Colonic mucosa (tissue), 4 donors: Measurements from ENCODE around the gene RIMS1. TPM values are rescaled to one million over a fixed set of nuclear protein-coding genes. Genes with fewer than 3 reads are reported as not detected.

Source experiments
- DNase-seq: peaks from one replicate; pipeline ENCODE4 v3.0.0-alpha.2; 2020
- H3K27ac ChIP-seq: fragments of 200-600 bp; one replicate; pipeline ENCODE4 v1.8.0; 2021
- H3K27me3 ChIP-seq: fragments of 200-600 bp; one replicate; pipeline ENCODE4 v1.8.0; 2021
- H3K36me3 ChIP-seq: fragments of 200-600 bp; one replicate; pipeline ENCODE4 v1.8.0; 2021
- H3K4me1 ChIP-seq: fragments of 200-600 bp; one replicate; pipeline ENCODE4 v1.8.0; 2021; ENCODE audit warnings: mild to moderate bottlenecking
- H3K4me3 ChIP-seq: fragments of 200-600 bp; one replicate; pipeline ENCODE4 v1.8.0; 2021
- H3K9ac ChIP-seq, 2 donors: one replicate each; pipeline ENCODE4 v1.7.0; 2013; ENCODE audit warnings: control low read depth in 2 of 2, low read depth in 2 of 2, low read length in 2 of 2
- H3K9me3 ChIP-seq: fragments of 200-600 bp; one replicate; pipeline ENCODE4 v1.8.0; 2021
- CTCF ChIP-seq: fragments of 200-600 bp; IDR thresholded peaks from one replicate; pipeline ENCODE4 v1.8.0; 2022; ENCODE audit warnings: antibody characterized with exemption, mild to moderate bottlenecking
- intact Hi-C: fragments of 100-400 bp; cut with DNase I; formaldehyde crosslinking; loops from one replicate; pipeline ENCODE4 v1.14.1; 2022
- total RNA-seq, 2 donors: library from RNA; stranded (reverse); fragmentation: NEBNext Ultra II Directional in 1 of 2; extraction: Animal tissue kit (Norgen Biotek cat#: 25700) in 1 of 2; gene quantifications; one replicate each; pipeline ENCODE4 v1.2.1, GENCODE V29; 2021
- donor health status: healthy.
- donor health status: DM: no; HTN: no; CAD: no.
- donor health status: DM: no; HTN: no; CAD: no.

The RIMS1 gene
- total RNA-seq, 2 donors from 2014 or later = 0.17 to 0.56 TPM

GRCh38 chr6:72260489-72260888 is 374.1 kb downstream of the RIMS1 start:
- no peak overlapping the region for H3K27ac ChIP-seq
- H3K27me3 ChIP-seq = no peaks in the 10 kb centered on the region
- intact Hi-C loops = no loop called here
- no peak overlapping the region for H3K4me3 ChIP-seq
- no peak for DNase-seq
- H3K36me3 ChIP-seq = no peaks in the 10 kb centered on the region
- no peak for TF ChIP-seq CTCF
- H3K4me1 ChIP-seq = no peaks in the 10 kb centered on the region
- H3K9me3 ChIP-seq = no peaks in the 10 kb centered on the region
- no peak overlapping the region for H3K9ac ChIP-seq

- DNase-seq = no peak
- Histone ChIP-seq H3K27me3 (no peaks in the 10 kb centered on the region), H3K27ac (no peak overlapping the region), H3K4me3 (no peak overlapping the region), H3K9me3 (no peaks in the 10 kb centered on the region), H3K9ac (no peak overlapping the region), H3K4me1 (no peaks in the 10 kb centered on the region), H3K36me3 (no peaks in the 10 kb centered on the region)
- TF ChIP-seq CTCF = no peak
- intact Hi-C loops = no loop called here
These were observed 375.2 kb downstream of the RIMS1 start for GRCh38 chr6:72261554-72261953.

- Histone ChIP-seq H3K36me3 (no peaks in the 10 kb centered on the region), H3K9me3 (no peaks in the 10 kb centered on the region), H3K27ac (no peak overlapping the region), H3K4me1 (no peaks in the 10 kb centered on the region), H3K4me3 (no peak overlapping the region), H3K9ac (no peak overlapping the region), H3K27me3 (no peaks in the 10 kb centered on the region)
- no peak for DNase-seq
- TF ChIP-seq CTCF = no peak
- intact Hi-C loops = no loop called here
These were observed 375.9 kb downstream of the RIMS1 start for GRCh38 chr6:72262254-72262653.

GRCh38 chr6:72267470-72267869 is 381.1 kb downstream of the RIMS1 start:
- H3K27ac ChIP-seq = no peak overlapping the region
- H3K27me3 ChIP-seq = no peaks in the 10 kb centered on the region
- H3K4me1 ChIP-seq = no peaks in the 10 kb centered on the region
- H3K36me3 ChIP-seq = no peaks in the 10 kb centered on the region
- TF ChIP-seq CTCF = no peak
- no peaks in the 10 kb centered on the region for H3K9me3 ChIP-seq
- intact Hi-C loops = no loop called here
- no peak overlapping the region for H3K9ac ChIP-seq
- no peak overlapping the region for H3K4me3 ChIP-seq
- DNase-seq = no peak

- no peak for DNase-seq
- Histone ChIP-seq H3K9ac (no peak overlapping the region), H3K36me3 (no peaks in the 10 kb centered on the region), H3K27me3 (no peaks in the 10 kb centered on the region), H3K4me3 (no peak overlapping the region), H3K9me3 (no peaks in the 10 kb centered on the region), H3K27ac (no peak overlapping the region), H3K4me1 (no peaks in the 10 kb centered on the region)
- TF ChIP-seq CTCF = no peak
- intact Hi-C loops = no loop called here
These were observed 385.2 kb downstream of the RIMS1 start for GRCh38 chr6:72271531-72271930.

- H3K9ac ChIP-seq = no peak overlapping the region
- H3K9me3 ChIP-seq = no peaks in the 10 kb centered on the region
- H3K4me1 ChIP-seq = no peaks in the 10 kb centered on the region
- DNase-seq = no peak
- no peak overlapping the region for H3K27ac ChIP-seq
- no peak overlapping the region for H3K4me3 ChIP-seq
- H3K36me3 ChIP-seq = no peaks in the 10 kb centered on the region
- TF ChIP-seq CTCF = no peak
- intact Hi-C loops = no loop called here
- no peaks in the 10 kb centered on the region for H3K27me3 ChIP-seq
These were observed 386.6 kb downstream of the RIMS1 start for GRCh38 chr6:72272958-72273357.
